ENCODE data around the gene PPM1H. TPM values are rescaled to one million over a fixed set of nuclear protein-coding genes. Genes with fewer than 3 reads are reported as not detected.

The PPM1H gene
- total RNA-seq, 4 donors from 2014 or later, result 0.09 to 7.6 (median 0.76) TPM; not detected in 1

DNA sequence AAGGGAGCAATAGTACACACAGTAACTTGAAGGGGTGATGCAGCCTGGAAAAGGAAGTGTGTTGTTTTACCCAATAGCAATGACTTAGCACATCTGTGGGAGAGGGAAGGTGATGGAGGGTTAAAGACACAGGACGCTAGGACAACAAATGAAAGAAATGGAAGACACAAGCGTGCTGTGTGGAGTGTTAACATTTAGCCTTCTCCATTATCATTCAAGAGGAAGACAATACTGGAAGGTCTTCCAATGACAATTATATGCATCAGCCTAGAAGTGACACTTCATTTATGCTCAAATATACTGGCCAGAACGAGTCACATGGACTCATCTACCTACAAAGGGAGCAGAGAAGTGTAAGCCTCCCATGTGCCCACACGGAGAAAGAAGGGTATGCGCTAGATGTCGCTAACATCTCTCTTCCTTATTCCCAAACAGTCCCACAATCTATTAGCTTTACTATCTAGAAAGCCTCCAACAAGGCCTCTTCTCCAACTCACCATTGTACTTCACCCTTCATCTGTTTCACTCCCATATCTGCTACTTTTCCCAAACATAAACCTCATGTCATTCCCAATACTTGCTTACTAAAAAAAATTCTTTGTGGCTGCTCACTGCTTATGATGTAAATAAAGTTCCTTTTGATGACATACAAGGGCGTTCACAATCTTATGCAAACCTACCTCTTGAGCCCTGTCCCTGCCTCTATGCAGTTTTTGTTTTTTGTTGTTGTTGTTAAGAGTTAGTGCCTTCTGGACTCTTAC is 20.3 kb downstream of the PPM1H start:
- no peak for DNase-seq
- Histone ChIP-seq H3K9me3 (no peaks in the 10 kb centered on the region), H3K4me1 (no peaks in the 10 kb centered on the region), H3K36me3 (no peaks in the 10 kb centered on the region), H3K27me3 (no peaks in the 10 kb centered on the region), H3K4me3 (no peak overlapping the region), H3K27ac (no peak overlapping the region)
- 70 to 75% methylated on average over 7 of the region's 7 CpGs for WGBS, 2 donors
- intact Hi-C loops (cut with DNase I), result no loop called here
- no peak for TF ChIP-seq POLR2A (IDR thresholded peaks at IDR 0.05)
- TF ChIP-seq, protein P1, sequence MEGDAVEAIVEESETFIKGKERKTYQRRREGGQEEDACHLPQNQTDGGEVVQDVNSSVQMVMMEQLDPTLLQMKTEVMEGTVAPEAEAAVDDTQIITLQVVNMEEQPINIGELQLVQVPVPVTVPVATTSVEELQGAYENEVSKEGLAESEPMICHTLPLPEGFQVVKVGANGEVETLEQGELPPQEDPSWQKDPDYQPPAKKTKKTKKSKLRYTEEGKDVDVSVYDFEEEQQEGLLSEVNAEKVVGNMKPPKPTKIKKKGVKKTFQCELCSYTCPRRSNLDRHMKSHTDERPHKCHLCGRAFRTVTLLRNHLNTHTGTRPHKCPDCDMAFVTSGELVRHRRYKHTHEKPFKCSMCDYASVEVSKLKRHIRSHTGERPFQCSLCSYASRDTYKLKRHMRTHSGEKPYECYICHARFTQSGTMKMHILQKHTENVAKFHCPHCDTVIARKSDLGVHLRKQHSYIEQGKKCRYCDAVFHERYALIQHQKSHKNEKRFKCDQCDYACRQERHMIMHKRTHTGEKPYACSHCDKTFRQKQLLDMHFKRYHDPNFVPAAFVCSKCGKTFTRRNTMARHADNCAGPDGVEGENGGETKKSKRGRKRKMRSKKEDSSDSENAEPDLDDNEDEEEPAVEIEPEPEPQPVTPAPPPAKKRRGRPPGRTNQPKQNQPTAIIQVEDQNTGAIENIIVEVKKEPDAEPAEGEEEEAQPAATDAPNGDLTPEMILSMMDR (IDR thresholded peaks at IDR 0.05), result no peak

GRCh38 chr12:62913380-62913779 is 21.6 kb downstream of the PPM1H start:
- 86 to 87% methylated on average over 6 of the region's 6 CpGs for WGBS, 2 donors
- TF ChIP-seq, protein P1 (IDR thresholded peaks at IDR 0.05), result no peak
- no peak for TF ChIP-seq POLR2A (IDR thresholded peaks at IDR 0.05)
- no peak for DNase-seq
- Histone ChIP-seq H3K4me3 (no peak overlapping the region), H3K9me3 (no peaks in the 10 kb centered on the region), H3K4me1 (no peaks in the 10 kb centered on the region), H3K36me3 (no peaks in the 10 kb centered on the region), H3K27me3 (no peaks in the 10 kb centered on the region), H3K27ac (no peak overlapping the region)
- intact Hi-C loops (cut with DNase I), result no loop called here

- WGBS, 2 donors, result 62 to 71% methylated on average over 4 of the region's 4 CpGs
- Histone ChIP-seq H3K4me1 (no peaks in the 10 kb centered on the region), H3K4me3 (no peak overlapping the region), H3K9me3 (no peaks in the 10 kb centered on the region), H3K27me3 (no peaks in the 10 kb centered on the region), H3K36me3 (no peaks in the 10 kb centered on the region), H3K27ac (no peak overlapping the region)
- TF ChIP-seq, protein P1 (IDR thresholded peaks at IDR 0.05), result no peak
- no peak for TF ChIP-seq POLR2A (IDR thresholded peaks at IDR 0.05)
- DNase-seq, result no peak
- intact Hi-C loops (cut with DNase I), result no loop called here
Measured at GRCh38 chr12:62912644-62913043, 22.3 kb downstream of the PPM1H start.

DNA sequence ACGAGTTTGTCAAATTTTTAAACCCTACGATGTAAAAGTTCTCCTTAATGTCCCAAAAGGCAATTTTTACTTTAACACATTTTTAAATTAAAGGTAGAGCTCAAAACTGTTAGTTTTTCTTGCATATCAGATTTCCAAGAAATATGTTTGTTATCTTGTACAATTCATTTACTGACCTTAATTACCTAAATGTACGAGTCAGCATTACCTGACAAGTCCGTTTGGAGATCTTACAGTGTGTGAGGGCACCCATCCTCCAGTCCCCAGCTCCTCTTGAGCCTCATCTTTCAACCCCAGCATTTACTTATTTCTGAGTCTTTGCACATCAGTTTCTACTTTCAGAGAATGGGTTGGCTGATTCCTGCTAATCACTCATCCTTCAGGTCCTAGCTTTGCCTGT is 23.7 kb downstream of the PPM1H start:
- intact Hi-C loops (cut with DNase I), result no loop called here
- no peak for DNase-seq
- TF ChIP-seq, protein P1 (IDR thresholded peaks at IDR 0.05), result no peak
- TF ChIP-seq POLR2A (IDR thresholded peaks at IDR 0.05), result no peak
- Histone ChIP-seq H3K27ac (no peak overlapping the region), H3K4me1 (no peaks in the 10 kb centered on the region), H3K4me3 (no peak overlapping the region), H3K27me3 (no peaks in the 10 kb centered on the region), H3K9me3 (no peaks in the 10 kb centered on the region), H3K36me3 (no peaks in the 10 kb centered on the region)
- 71 to 78% methylated on average over 4 of the region's 4 CpGs for WGBS, 2 donors

DNA sequence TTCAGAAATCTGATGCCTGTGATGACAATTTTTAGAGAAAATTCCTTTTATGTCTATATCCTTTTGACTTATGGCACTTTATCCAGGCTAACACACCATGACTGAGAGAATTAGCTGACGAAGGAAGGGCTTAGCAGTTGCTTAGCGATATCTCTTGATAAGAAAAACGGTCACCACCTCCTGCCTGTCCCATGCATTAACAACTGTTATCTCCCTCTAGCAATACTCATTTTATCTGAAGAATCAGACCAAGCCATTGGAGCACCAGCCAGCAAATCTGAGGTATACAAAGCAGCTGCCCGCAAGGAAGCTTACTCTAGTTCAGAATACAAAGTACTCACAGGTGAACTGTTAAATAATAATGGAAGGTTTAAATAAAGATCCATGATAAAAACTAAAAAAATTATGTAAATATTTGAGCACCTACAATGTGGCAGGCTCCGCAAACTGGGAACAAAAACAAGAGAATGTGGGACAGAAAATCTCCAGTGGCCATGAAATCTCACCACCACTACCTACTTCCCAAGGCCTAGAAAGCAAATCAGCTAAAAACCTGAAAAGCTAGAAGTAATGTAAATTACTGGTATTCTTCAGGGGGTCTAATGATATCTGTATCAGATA is 24.3 kb downstream of the PPM1H start:
- H3K27ac ChIP-seq, result no peak overlapping the region
- no peak overlapping the region for H3K4me3 ChIP-seq
- intact Hi-C loops (cut with DNase I), result no loop called here

More for the DNA sequence above, 24.3 kb downstream of the PPM1H start:
- Histone ChIP-seq H3K36me3 (no peaks in the 10 kb centered on the region), H3K4me1 (no peaks in the 10 kb centered on the region), H3K27me3 (no peaks in the 10 kb centered on the region), H3K9me3 (no peaks in the 10 kb centered on the region)
- no peak for DNase-seq
- TF ChIP-seq POLR2A (IDR thresholded peaks at IDR 0.05), result no peak
- WGBS, 2 donors, result 37 to 55% methylated on average over 4 to 5 of the region's 5 CpGs
